Stimulated activated CD4-positive, alpha-beta T cell treated with anti-CD3 and anti-CD28 coated beads, TNF-alpha, amount 100 ng/mL, for 4 hours (primary cell): ENCODE measurements around the gene SLC4A3.
A peak's percentile ranks its signal among the peaks of the same experiment; 100 is the strongest.
"Not testable (repeated sequence)": the region's sequence is repeated elsewhere in the genome, so short reads cannot be mapped to it uniquely, and the experiment has no call there.

Source experiments
- DNase-seq, 3 experiments: peaks; one replicate each; pipeline ENCODE4 v3.0.0-alpha.2; 2020; ENCODE audit warnings: low read depth in 3 of 3

Gene SLC4A3

GRCh38 chr2:219679041-219679440 is 51.6 kb downstream of the SLC4A3 start:
- no peak for DNase-seq

GRCh38 chr2:219679571-219679970 is 52.1 kb downstream of the SLC4A3 start:
- DNase-seq, result no peak

GRCh38 chr2:219680958-219681693 is 53.7 kb downstream of the SLC4A3 start:
- no peak for DNase-seq

GRCh38 chr2:219681694-219682300 is 54.4 kb downstream of the SLC4A3 start:
- DNase-seq, result no peak

GRCh38 chr2:219683474-219683873 is 56.0 kb downstream of the SLC4A3 start:
- not testable (repeated sequence) for DNase-seq

- peak; percentile 15 to 47 (median 16) for DNase-seq
Observed at GRCh38 chr2:219684721-219685689, 57.6 kb downstream of the SLC4A3 start.

GRCh38 chr2:219687272-219687671 is 59.8 kb downstream of the SLC4A3 start:
- DNase-seq, result no peak

- no peak for DNase-seq
Observed at GRCh38 chr2:219687882-219688559, 60.6 kb downstream of the SLC4A3 start.

GRCh38 chr2:219688560-219689445 is 61.4 kb downstream of the SLC4A3 start:
- no peak for DNase-seq

GRCh38 chr2:219689676-219690628 is 62.5 kb downstream of the SLC4A3 start:
- no peak for DNase-seq

- no peak for DNase-seq
Observed at GRCh38 chr2:219691571-219691970, 64.1 kb downstream of the SLC4A3 start.
